H1 (cell line): ENCODE data around the gene RASAL2. TPM values are rescaled to one million over a fixed set of nuclear protein-coding genes. Genes with fewer than 3 reads are reported as not detected.
A peak's percentile ranks its signal among the peaks of the same experiment; 100 is the strongest.

Source experiments
- CTCF ChIA-PET: fragments of 300-600 bp; sonication (Branson Sonifier 250); formaldehyde crosslinking; loops from one replicate; lab custom pipeline; 2021; ENCODE audit not compliant: partially characterized antibody; lab: Charles Lee
- POLR2A ChIA-PET: fragments of 300-600 bp; sonication (Branson Sonifier 250); formaldehyde crosslinking; loops from one replicate; lab custom pipeline; 2021; ENCODE audit warnings: inconsistent platforms; ENCODE audit not compliant: partially characterized antibody; lab: Charles Lee
- DNase-seq, 2 experiments: peaks; one replicate each; pipeline versions ENCODE4 v3.0.0 to v3.0.0-alpha.2; 2010 to 2022; ENCODE audit warnings: low spot score in 2 of 2, low read depth in 1 of 2, mixed read lengths in 1 of 2
- FAIRE-seq: peaks from 2 replicates; lab custom pipeline; 2011; peaks lifted over from hg19 to GRCh38; lab: Jason Lieb, UNC
- H2AFZ ChIP-seq: 2 replicates; pipeline ENCODE4 v1.8.1; 2012; ENCODE audit warnings: low read length, inconsistent platforms
- H2AK5ac ChIP-seq: 2 replicates; pipeline ENCODE4 v1.6.1; 2013; ENCODE audit warnings: low read depth, low read length
- H2BK120ac ChIP-seq: replicated peaks from 2 replicates; pipeline ENCODE3; 2013; ENCODE audit warnings: low read depth, low read length, inconsistent platforms
- H2BK12ac ChIP-seq: 2 replicates; pipeline ENCODE4 v1.6.1; 2013; ENCODE audit warnings: low read depth, low read length
- H2BK15ac ChIP-seq: 2 replicates; pipeline ENCODE4 v1.6.1; 2013; ENCODE audit warnings: low read length
- H2BK20ac ChIP-seq: 2 replicates; pipeline ENCODE4 v1.6.1; 2013; ENCODE audit warnings: low read length
- H2BK5ac ChIP-seq: 2 replicates; pipeline ENCODE4 v1.6.1; 2013; ENCODE audit warnings: low read depth, low read length
- H3K14ac ChIP-seq: 2 replicates; pipeline ENCODE4 v1.6.1; 2013; ENCODE audit warnings: inconsistent platforms; ENCODE audit not compliant: insufficient read length
- H3K18ac ChIP-seq: 2 replicates; pipeline ENCODE4 v1.6.1; 2013; ENCODE audit warnings: low read length; ENCODE audit errors: extremely low read depth
- H3K23ac ChIP-seq: 2 replicates; pipeline ENCODE4 v1.6.1; 2013; ENCODE audit warnings: inconsistent platforms; ENCODE audit not compliant: insufficient read length
- H3K23me2 ChIP-seq: 2 replicates; pipeline ENCODE4 v1.6.1; 2013; ENCODE audit warnings: low read depth, low read length
- H3K27ac ChIP-seq: 2 replicates; pipeline ENCODE4 v1.6.1; 2011; ENCODE audit warnings: low read depth, low read length, inconsistent platforms
- H3K27me3 ChIP-seq, 4 experiments: replicated peaks in 1 of 4; 1 replicate in 1 of 4; 2 replicates in 3 of 4; pipeline versions ENCODE4 v1.6.1 to v1.8.1; 2011 to 2013; ENCODE audit warnings: low read length in 3 of 4, mild to moderate bottlenecking in 3 of 4, inconsistent platforms in 2 of 4, mixed read lengths in 2 of 4, moderate library complexity in 1 of 4; ENCODE audit not compliant: control insufficient read depth in 3 of 4, insufficient read depth in 3 of 4; ENCODE audit errors: extremely low read depth in 1 of 4
- H3K36me3 ChIP-seq, 4 experiments: 2 replicates each; pipeline versions ENCODE4 v1.6.1 to v1.8.1; 2011 to 2013; ENCODE audit warnings: mild to moderate bottlenecking in 4 of 4, low read length in 3 of 4, moderate library complexity in 2 of 4, control low read depth in 1 of 4, inconsistent platforms in 1 of 4; ENCODE audit not compliant: insufficient read depth in 4 of 4, control insufficient read depth in 2 of 4
- H3K4ac ChIP-seq: replicated peaks from 2 replicates; pipeline ENCODE3; 2013; ENCODE audit warnings: low read length, low read depth, mixed read lengths, inconsistent platforms; ENCODE audit not compliant: insufficient read length
- H3K4me1 ChIP-seq, 4 experiments: replicated peaks in 1 of 4; 1 replicate in 1 of 4; 2 replicates in 3 of 4; pipeline versions ENCODE4 v1.6.1 to v1.8.1; 2011 to 2013; ENCODE audit warnings: low read length in 3 of 4, inconsistent platforms in 2 of 4, mixed read lengths in 1 of 4; ENCODE audit not compliant: insufficient read depth in 4 of 4, control insufficient read depth in 3 of 4
- H3K4me2 ChIP-seq, 2 experiments: 2 replicates each; pipeline versions ENCODE4 v1.6.1 to v1.8.1; 2011 to 2013; ENCODE audit warnings: low read depth in 2 of 2, low read length in 2 of 2, control low read depth in 1 of 2, inconsistent platforms in 1 of 2, mild to moderate bottlenecking in 1 of 2; ENCODE audit not compliant: insufficient read depth in 1 of 2
- H3K4me3 ChIP-seq, 4 experiments: fragments of 200-600, 300-600 bp in 1 of 4; sonication (generic), shearing (Covaris generic), sonication (Bioruptor Twin) in 1 of 4; 2 replicates each; pipeline versions ENCODE4 v1.5.1 to v1.8.1; 2011 to 2016; ENCODE audit warnings: low read length in 4 of 4, low read depth in 3 of 4, control low read depth in 2 of 4, inconsistent platforms in 2 of 4, mild to moderate bottlenecking in 2 of 4, mixed read lengths in 1 of 4, moderate library complexity in 1 of 4; ENCODE audit not compliant: insufficient read depth in 2 of 4; ENCODE audit errors: extremely low read depth in 1 of 4
- H3K56ac ChIP-seq: replicated peaks from 2 replicates; pipeline ENCODE3; 2013; ENCODE audit warnings: low read depth, mild to moderate bottlenecking, mixed read lengths, low read length, inconsistent platforms; ENCODE audit not compliant: insufficient read length
- H3K79me1 ChIP-seq: 2 replicates; pipeline ENCODE4 v1.6.1; 2013; ENCODE audit warnings: low read depth, low read length, control low read depth
- H3K79me2 ChIP-seq, 2 experiments: 2 replicates each; pipeline versions ENCODE4 v1.6.1 to v1.8.1; 2012 to 2013; ENCODE audit warnings: low read length in 2 of 2, mild to moderate bottlenecking in 2 of 2, inconsistent platforms in 1 of 2; ENCODE audit not compliant: insufficient read depth in 2 of 2, control insufficient read depth in 1 of 2
- H3K9ac ChIP-seq, 4 experiments: replicated peaks in 1 of 4; 1 replicate in 1 of 4; 2 replicates in 3 of 4; pipeline versions ENCODE4 v1.6.1 to v1.8.1; 2011 to 2013; ENCODE audit warnings: low read depth in 3 of 4, low read length in 3 of 4, control low read depth in 2 of 4, mild to moderate bottlenecking in 2 of 4, moderate library complexity in 2 of 4, inconsistent platforms in 1 of 4; ENCODE audit errors: extremely low read depth in 1 of 4
- H3K9me3 ChIP-seq, 2 experiments: 2 replicates each; pipeline versions ENCODE4 v1.6.1 to v1.8.1; 2012 to 2013; ENCODE audit warnings: mild to moderate bottlenecking in 2 of 2, moderate library complexity in 2 of 2, control low read depth in 1 of 2, inconsistent platforms in 1 of 2, low read depth in 1 of 2, low read length in 1 of 2, mixed read lengths in 1 of 2; ENCODE audit not compliant: insufficient read depth in 2 of 2
- H4K20me1 ChIP-seq, 2 experiments: replicated peaks in 1 of 2; 2 replicates each; pipeline versions ENCODE3 to v1.8.1; 2011 to 2013; ENCODE audit warnings: inconsistent platforms in 2 of 2, low read length in 2 of 2, mild to moderate bottlenecking in 1 of 2; ENCODE audit not compliant: insufficient read depth in 2 of 2, control insufficient read depth in 1 of 2
- H4K5ac ChIP-seq: 2 replicates; pipeline ENCODE4 v1.6.1; 2013; ENCODE audit warnings: low read length, low read depth, mixed read lengths, inconsistent platforms; ENCODE audit not compliant: insufficient read length
- H4K8ac ChIP-seq: 2 replicates; pipeline ENCODE4 v1.8.0; 2013; ENCODE audit warnings: mild to moderate bottlenecking, moderate library complexity, low read length, inconsistent platforms; ENCODE audit not compliant: insufficient read depth; ENCODE audit errors: extremely low read depth
- H4K91ac ChIP-seq: replicated peaks from 2 replicates; pipeline ENCODE3; 2013; ENCODE audit warnings: low read length, mixed read lengths, inconsistent platforms; ENCODE audit not compliant: insufficient read length
- BACH1 ChIP-seq: IDR thresholded peaks from 2 replicates; pipeline ENCODE4 v1.6.1; 2012; ENCODE audit warnings: low read length, improper control_type of control experiment
- E2F6 ChIP-seq: IDR thresholded peaks from 2 replicates; pipeline ENCODE4 v1.6.1; 2012; ENCODE audit warnings: inconsistent platforms
- FOSL1 ChIP-seq: IDR thresholded peaks from 2 replicates; pipeline ENCODE4 v1.6.1; 2011; ENCODE audit warnings: mild to moderate bottlenecking, low read depth, low read length, moderate library complexity; ENCODE audit not compliant: insufficient read depth
- JUN ChIP-seq: IDR thresholded peaks from 2 replicates; pipeline ENCODE4 v1.6.1; 2011; ENCODE audit warnings: low read depth, mild to moderate bottlenecking, improper control_type of control experiment, low read length
- RFX5 ChIP-seq: IDR thresholded peaks from 2 replicates; pipeline ENCODE4 v1.6.1; 2011; ENCODE audit warnings: low read depth, low read length, improper control_type of control experiment, borderline replicate concordance
- SP1 ChIP-seq: IDR thresholded peaks from 2 replicates; pipeline ENCODE4 v1.6.1; 2011; ENCODE audit warnings: low read depth, low read length
- TAF1 ChIP-seq: IDR thresholded peaks from 2 replicates; pipeline ENCODE4 v1.6.1; 2011; ENCODE audit warnings: mild to moderate bottlenecking, low read depth, low read length
- WGBS, 2 experiments: shearing (Covaris generic) in 1 of 2; methylation state at CpG; one replicate each; pipeline versions ENCODE4 v1.1.6 to v1.1.7; 2013 to 2015; ENCODE audit warnings: low lambda C conversion rate in 2 of 2, mixed read lengths in 2 of 2, inconsistent platforms in 1 of 2, low coverage in 1 of 2, missing lambda C conversion rate in 1 of 2; ENCODE audit not compliant: insufficient replicate concordance in 2 of 2, insufficient coverage in 1 of 2, insufficient read length in 1 of 2; ENCODE audit errors: extremely low coverage in 1 of 2, missing lambda C conversion rate in 1 of 2; 5-methylcytosine and 5-hydroxymethylcytosine counted together
- polyA plus RNA-seq, 7 experiments: library from polyadenylated mRNA; depleted of rRNA in 3 of 7; stranded (reverse) in 5 of 7; unstranded in 2 of 7; fragments of >200 nt in 5 of 7; fragments of 200-250 nt in 2 of 7; gene quantifications; 1 replicate in 5 of 7; 2 replicates in 1 of 7; 4 replicates in 1 of 7; pipeline versions ENCODE4 v1.2.1 to v1.2.3, GENCODE V29; 2011 to 2013; ENCODE audit warnings: missing spikeins in 2 of 7, mixed read lengths in 2 of 7
- total RNA-seq: library from RNA; stranded (reverse); fragmentation: NEBNext Ultra II Directional; extraction: Animal tissue kit (Norgen Biotek cat#: 25700); gene quantifications from 2 replicates; pipeline ENCODE4 v1.2.1, GENCODE V29; 2021

Gene RASAL2
- total and polyA plus RNA-seq, 2 of the 8 experiments (the other 6 are each of a cell fraction or from before 2014, with no cell fraction given) = 15.9 to 32.5 TPM

GRCh38 chr1:178487070-178487615 lies 393.2 kb downstream of the RASAL2 start:
- H4K5ac ChIP-seq = no peak overlapping the region

More at GRCh38 chr1:178487070-178487615, 393.2 kb downstream of the RASAL2 start:
- Histone ChIP-seq H3K18ac (no peak overlapping the region), H2AK5ac (no peak overlapping the region), H3K4me3 (peak overlapping the region in 1 of 4 experiments; percentile 33; a peak in 3 of 8 replicates), H4K91ac (no peak overlapping the region), H2BK120ac (no peak overlapping the region), H3K27me3 (no peaks in the 10 kb centered on the region), H4K20me1 (no peaks in the 10 kb centered on the region), H2AFZ (no peak overlapping the region), H3K23ac (no peak overlapping the region), H2BK12ac (no peak overlapping the region), H3K36me3 (no peaks in the 10 kb centered on the region), H3K4ac (no peak overlapping the region), H4K8ac (peak overlapping the region; percentile 28; the same call in 1 of the 2 replicates), H3K9me3 (no peaks in the 10 kb centered on the region), H3K4me1 (no peaks in the 10 kb centered on the region; a peak in 1 of 7 replicates), H3K23me2 (no peaks in the 10 kb centered on the region), H2BK5ac (no peak overlapping the region), H3K79me1 (no peaks in the 10 kb centered on the region), H3K9ac (no peak overlapping the region), H3K56ac (no peak overlapping the region), H3K27ac (no peak overlapping the region), H2BK20ac (no peak overlapping the region), H3K79me2 (no peaks in the 10 kb centered on the region), H3K4me2 (peak overlapping the region in 1 of 2 experiments; percentile 35; a peak in 2 of 4 replicates), H2BK15ac (no peak overlapping the region), H3K14ac (no peak overlapping the region)
- TF ChIP-seq TAF1 = no peak
- TF ChIP-seq E2F6 = no peak
- TF ChIP-seq FOSL1 = no peak
- no peak for TF ChIP-seq BACH1
- no peak for TF ChIP-seq JUN
- TF ChIP-seq RFX5 = no peak
- no peak for TF ChIP-seq SP1
- ChIA-PET POLR2A (interaction anchor here (1.1 kb wide), 1 partner anchor 8 kb away, joined by 3 read pairs; no protein-coding TSS in a partner anchor), CTCF (interaction anchor here (2.1 to 10.0 kb wide), 2 partner anchors 13 kb away, joined by 6 to 100 read pairs; no protein-coding TSS in a partner anchor)
- DNase-seq (no peak), FAIRE-seq (no peak)
- WGBS, 2 experiments = 78% methylated on average over 12 of the region's 20 CpGs; no CpG with 5 or more reads in 1 of the 2 experiments
